WTC11 (cell line): Measurements from ENCODE around the gene LFNG. TPM values are rescaled to one million over a fixed set of nuclear protein-coding genes. Genes with fewer than 3 reads are reported as not detected.

Experiments used
- ATAC-seq: fragments of 200-7000 bp; cut with Tn5 transposase; 2 replicates; pipeline ENCODE4 v1.10.0; 2021; ENCODE audit warnings: mild to moderate bottlenecking, moderate library complexity
- CTCF ChIA-PET: fragments of 300-600 bp; sonication (Branson Sonifier 250); formaldehyde crosslinking; loops from one replicate; lab custom pipeline; 2021; ENCODE audit warnings: antibody characterized with exemption; lab: Charles Lee
- POLR2A ChIA-PET: fragments of 350-600 bp; sonication (Branson Sonifier 250); formaldehyde crosslinking; loops from one replicate; lab custom pipeline; 2021; ENCODE audit warnings: antibody characterized with exemption; lab: Charles Lee
- DNase-seq: peaks from one replicate; pipeline ENCODE4 v3.0.0; 2021; ENCODE audit warnings: low spot score
- H3K27ac Mint-ChIP-seq: 2 replicates; pipeline ENCODE4 v1.8.0; 2021; ENCODE audit warnings: mixed read lengths
- H3K27me3 Mint-ChIP-seq: 2 replicates; pipeline ENCODE4 v1.8.0; 2021; ENCODE audit warnings: low read depth, mild to moderate bottlenecking, moderate library complexity, mixed read lengths
- H3K36me3 Mint-ChIP-seq: 2 replicates; pipeline ENCODE4 v1.8.0; 2021; ENCODE audit warnings: mixed read lengths
- H3K4me1 Mint-ChIP-seq: 2 replicates; pipeline ENCODE4 v1.8.0; 2022; ENCODE audit warnings: mixed read lengths
- H3K4me3 Mint-ChIP-seq: 2 replicates; pipeline ENCODE4 v1.8.0; 2021; ENCODE audit warnings: mild to moderate bottlenecking, moderate library complexity, mixed read lengths
- H3K9me3 Mint-ChIP-seq: 2 replicates; pipeline ENCODE4 v1.8.0; 2021; ENCODE audit warnings: mixed read lengths
- AFF4 ChIP-seq: sonication (generic); formaldehyde crosslinking; IDR thresholded peaks from 2 replicates; pipeline ENCODE4 v1.8.1; 2023; ENCODE audit warnings: mild to moderate bottlenecking, missing genetic modification reagents, borderline replicate concordance
- AR ChIP-seq: fragments of 250-450 bp; sonication (Bioruptor Pico); IDR thresholded peaks from 2 replicates; pipeline ENCODE4 v1.9.0; 2021; ENCODE audit warnings: mild to moderate bottlenecking
- CDX4 ChIP-seq: fragments of 250-450 bp; sonication (Bioruptor Pico); IDR thresholded peaks from 2 replicates; pipeline ENCODE4 v1.9.0; 2021; ENCODE audit warnings: moderate library complexity, mild to moderate bottlenecking, inconsistent platforms, borderline replicate concordance
- EMX1 ChIP-seq: fragments of 250-450 bp; sonication (Bioruptor Pico); IDR thresholded peaks from 2 replicates; pipeline ENCODE4 v1.8.0; 2021; ENCODE audit warnings: mild to moderate bottlenecking
- GTF2I ChIP-seq: fragments of 250-450 bp; sonication (Bioruptor Pico); conservative IDR thresholded peaks from 2 replicates; pipeline ENCODE4 v1.4.0; 2021; ENCODE audit warnings: mild to moderate bottlenecking
- IRF2 ChIP-seq: sonication (generic); formaldehyde crosslinking; IDR thresholded peaks from 2 replicates; pipeline ENCODE4 v1.8.0; 2022; ENCODE audit warnings: low read depth, missing genetic modification reagents, borderline replicate concordance
- KAT7 ChIP-seq: sonication (generic); formaldehyde crosslinking; IDR thresholded peaks from 2 replicates; pipeline ENCODE4 v1.8.1; 2023; ENCODE audit warnings: missing genetic modification reagents, mild to moderate bottlenecking, borderline replicate concordance
- MYBL2 ChIP-seq: sonication (generic); formaldehyde crosslinking; IDR thresholded peaks from 2 replicates; pipeline ENCODE4 v1.8.1; 2023; ENCODE audit warnings: mild to moderate bottlenecking, moderate library complexity, missing genetic modification reagents
- PRRX2 ChIP-seq: fragments of 250-450 bp; sonication (Bioruptor Pico); IDR thresholded peaks from 2 replicates; pipeline ENCODE4 v1.8.0; 2021; ENCODE audit warnings: mild to moderate bottlenecking
- SMAD3 ChIP-seq: sonication (generic); formaldehyde crosslinking; IDR thresholded peaks from 2 replicates; pipeline ENCODE4 v1.8.0; 2022; ENCODE audit warnings: missing genetic modification reagents, mild to moderate bottlenecking, borderline replicate concordance
- STAT6 ChIP-seq: sonication (generic); formaldehyde crosslinking; conservative IDR thresholded peaks from 2 replicates; pipeline ENCODE4 v1.8.1; 2023; ENCODE audit warnings: mild to moderate bottlenecking, low read depth, missing genetic modification reagents, moderate library complexity
- TP53 ChIP-seq: sonication (generic); formaldehyde crosslinking; IDR thresholded peaks from 2 replicates; pipeline ENCODE4 v1.8.1; 2023; ENCODE audit warnings: mild to moderate bottlenecking, missing genetic modification reagents
- USF1 ChIP-seq: sonication (generic); formaldehyde crosslinking; IDR thresholded peaks from 2 replicates; pipeline ENCODE4 v1.8.0; 2022; ENCODE audit warnings: mild to moderate bottlenecking, missing genetic modification reagents
- ZNF671 ChIP-seq: fragments of 250-450 bp; sonication (Bioruptor Pico); IDR thresholded peaks from 2 replicates; pipeline ENCODE4 v1.8.0; 2021; ENCODE audit warnings: mild to moderate bottlenecking
- ZSCAN18 ChIP-seq: fragments of 250-450 bp; sonication (Bioruptor Pico); IDR thresholded peaks from 2 replicates; pipeline ENCODE4 v2.1.2; 2022; ENCODE audit warnings: mild to moderate bottlenecking, moderate library complexity
- total RNA-seq: library from RNA; stranded (reverse); gene quantifications from 3 replicates; pipeline ENCODE4 v1.2.3, GENCODE V29; 2021
- TF ChIP-seq, protein P1 (sequence below): sonication (generic); formaldehyde crosslinking; conservative IDR thresholded peaks from 2 replicates; pipeline ENCODE4 v1.8.1; 2022; ENCODE audit warnings: mild to moderate bottlenecking, missing genetic modification reagents
- TF ChIP-seq, protein P2 (sequence below): sonication (generic); formaldehyde crosslinking; IDR thresholded peaks from 2 replicates; pipeline ENCODE4 v1.8.1; 2023; ENCODE audit warnings: mild to moderate bottlenecking, missing genetic modification reagents, moderate library complexity
- TF ChIP-seq, protein P3 (sequence below): sonication (generic); formaldehyde crosslinking; IDR thresholded peaks from 2 replicates; pipeline ENCODE4 v1.8.1; 2023; ENCODE audit warnings: mild to moderate bottlenecking, missing genetic modification reagents

LFNG gene
- total RNA-seq, 1 experiment from 2014 or later: 29.4 TPM

DNA sequence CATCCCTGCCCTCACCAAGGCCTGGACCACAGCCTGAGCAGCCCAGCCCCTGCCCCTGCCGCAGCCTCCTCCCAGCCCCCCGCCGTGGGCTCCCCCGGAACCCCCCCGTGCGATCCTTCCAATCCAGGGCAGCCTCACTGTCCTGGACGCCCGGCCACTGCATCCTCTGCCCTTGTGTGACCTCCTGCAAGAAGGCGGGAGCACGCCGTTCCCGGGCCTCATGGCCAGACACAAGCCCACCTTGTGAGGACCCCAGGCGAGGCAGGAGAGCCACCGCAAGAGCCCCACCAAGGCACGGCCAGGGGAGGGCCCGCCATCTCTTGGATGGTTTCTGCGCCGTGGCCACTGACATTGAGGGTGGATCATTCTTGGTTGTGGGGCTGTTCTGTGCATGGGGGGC, 7.8 kb upstream of the LFNG start:
- ChIA-PET CTCF (interaction anchor here (1.3 kb wide), 1 partner anchor 11 kb away, joined by 3 read pairs; no protein-coding TSS in a partner anchor), POLR2A (no interaction called here)
- TF ChIP-seq, protein P1, sequence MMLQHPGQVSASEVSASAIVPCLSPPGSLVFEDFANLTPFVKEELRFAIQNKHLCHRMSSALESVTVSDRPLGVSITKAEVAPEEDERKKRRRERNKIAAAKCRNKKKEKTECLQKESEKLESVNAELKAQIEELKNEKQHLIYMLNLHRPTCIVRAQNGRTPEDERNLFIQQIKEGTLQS (CRISPR knock-in tag): no peak
- TF ChIP-seq, protein P2, sequence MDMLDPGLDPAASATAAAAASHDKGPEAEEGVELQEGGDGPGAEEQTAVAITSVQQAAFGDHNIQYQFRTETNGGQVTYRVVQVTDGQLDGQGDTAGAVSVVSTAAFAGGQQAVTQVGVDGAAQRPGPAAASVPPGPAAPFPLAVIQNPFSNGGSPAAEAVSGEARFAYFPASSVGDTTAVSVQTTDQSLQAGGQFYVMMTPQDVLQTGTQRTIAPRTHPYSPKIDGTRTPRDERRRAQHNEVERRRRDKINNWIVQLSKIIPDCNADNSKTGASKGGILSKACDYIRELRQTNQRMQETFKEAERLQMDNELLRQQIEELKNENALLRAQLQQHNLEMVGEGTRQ (CRISPR knock-in tag): no peak
- DNase-seq (no peak), ATAC-seq (no peak)
- no peak overlapping the region for H3K27ac Mint-ChIP-seq
- H3K36me3 Mint-ChIP-seq: no peaks in the 10 kb centered on the region
- no peaks in the 10 kb centered on the region for H3K27me3 Mint-ChIP-seq
- H3K4me3 Mint-ChIP-seq: no peak overlapping the region
- H3K9me3 Mint-ChIP-seq: no peaks in the 10 kb centered on the region
- peaks cover 8% of the 10 kb centered on the region for H3K4me1 Mint-ChIP-seq

DNA sequence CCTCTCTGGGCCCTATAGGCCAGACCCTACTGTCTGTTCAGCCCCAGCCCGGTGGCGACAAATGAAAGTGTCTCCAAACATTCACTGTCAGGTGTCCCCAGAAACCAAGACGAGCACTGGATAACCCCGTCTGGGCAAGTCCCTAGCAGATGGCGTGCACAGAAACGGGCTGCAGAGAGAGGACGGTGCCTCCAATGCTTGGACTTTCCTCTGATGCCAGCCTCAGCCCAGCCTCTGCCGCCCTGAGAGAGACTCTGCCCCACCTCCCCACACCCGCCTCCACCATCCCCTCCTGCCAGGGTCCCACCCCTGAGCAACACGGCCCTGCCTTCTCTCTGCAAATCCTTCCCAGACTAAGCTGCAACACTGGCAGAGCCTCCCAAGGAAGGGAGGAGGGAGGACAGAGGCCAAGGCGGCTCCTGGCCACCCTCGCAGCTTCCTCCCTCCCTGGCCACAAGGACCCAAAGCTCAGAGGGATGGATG, 7.4 kb upstream of the LFNG start:
- H3K27me3 Mint-ChIP-seq: no peaks in the 10 kb centered on the region
- ChIA-PET POLR2A (no interaction called here), CTCF (no interaction called here)
- no peak overlapping the region for H3K4me3 Mint-ChIP-seq
- no peaks in the 10 kb centered on the region for H3K36me3 Mint-ChIP-seq
- ATAC-seq: no peak
- no peak overlapping the region for H3K27ac Mint-ChIP-seq
- H3K4me1 Mint-ChIP-seq: peaks cover 11% of the 10 kb centered on the region
- no peak for DNase-seq
- no peaks in the 10 kb centered on the region for H3K9me3 Mint-ChIP-seq
- no peak for TF ChIP-seq AFF4 (CRISPR knock-in tag)
- no peak for TF ChIP-seq GTF2I (CRISPR knock-in tag)
- TF ChIP-seq, protein P3, sequence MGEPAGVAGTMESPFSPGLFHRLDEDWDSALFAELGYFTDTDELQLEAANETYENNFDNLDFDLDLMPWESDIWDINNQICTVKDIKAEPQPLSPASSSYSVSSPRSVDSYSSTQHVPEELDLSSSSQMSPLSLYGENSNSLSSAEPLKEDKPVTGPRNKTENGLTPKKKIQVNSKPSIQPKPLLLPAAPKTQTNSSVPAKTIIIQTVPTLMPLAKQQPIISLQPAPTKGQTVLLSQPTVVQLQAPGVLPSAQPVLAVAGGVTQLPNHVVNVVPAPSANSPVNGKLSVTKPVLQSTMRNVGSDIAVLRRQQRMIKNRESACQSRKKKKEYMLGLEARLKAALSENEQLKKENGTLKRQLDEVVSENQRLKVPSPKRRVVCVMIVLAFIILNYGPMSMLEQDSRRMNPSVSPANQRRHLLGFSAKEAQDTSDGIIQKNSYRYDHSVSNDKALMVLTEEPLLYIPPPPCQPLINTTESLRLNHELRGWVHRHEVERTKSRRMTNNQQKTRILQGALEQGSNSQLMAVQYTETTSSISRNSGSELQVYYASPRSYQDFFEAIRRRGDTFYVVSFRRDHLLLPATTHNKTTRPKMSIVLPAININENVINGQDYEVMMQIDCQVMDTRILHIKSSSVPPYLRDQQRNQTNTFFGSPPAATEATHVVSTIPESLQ (CRISPR knock-in tag): no peak
- no peak for TF ChIP-seq CDX4
- TF ChIP-seq AR: no peak
- TF ChIP-seq STAT6 (CRISPR knock-in tag): no peak
- TF ChIP-seq IRF2 (CRISPR knock-in tag): no peak
- no peak for TF ChIP-seq ZNF671 (CRISPR knock-in tag)
- TF ChIP-seq MYBL2 (CRISPR knock-in tag): no peak
- no peak for TF ChIP-seq PRRX2
- TF ChIP-seq KAT7 (CRISPR knock-in tag): no peak
- no peak for TF ChIP-seq SMAD3 (CRISPR knock-in tag)
- TF ChIP-seq EMX1 (CRISPR knock-in tag): no peak
- no peak for TF ChIP-seq USF1 (CRISPR knock-in tag)
- TF ChIP-seq TP53: no peak
- TF ChIP-seq ZSCAN18 (CRISPR knock-in tag): no peak
